Stimulated activated CD8-positive, alpha-beta memory T cell treated with anti-CD3 and anti-CD28 coated beads, Interleukin-7, amount 100 ng/mL, for 1 hour (primary cell): Measurements from ENCODE around the gene CCDC154.
"Not testable (repeated sequence)": the region's sequence is repeated elsewhere in the genome, so short reads cannot be mapped to it uniquely, and the experiment has no call there.

ENCODE experiments used
- DNase-seq, 2 donors: peaks; one replicate each; pipeline ENCODE4 v3.0.0-alpha.2; 2020; ENCODE audit warnings: low read depth in 2 of 2

Gene CCDC154

GRCh38 chr16:1474082-1474795 is 29.9 kb upstream of the CCDC154 start:
- no peak for DNase-seq

GRCh38 chr16:1472974-1473373 is 28.6 kb upstream of the CCDC154 start:
- DNase-seq, result no peak

- DNase-seq, result no peak
Observed at GRCh38 chr16:1471569-1472194, 27.3 kb upstream of the CCDC154 start.

GRCh38 chr16:1470481-1471251 is 26.3 kb upstream of the CCDC154 start:
- no peak for DNase-seq

- no peak for DNase-seq
Observed at GRCh38 chr16:1469693-1470201, 25.4 kb upstream of the CCDC154 start.

GRCh38 chr16:1469141-1469540 is 24.8 kb upstream of the CCDC154 start:
- DNase-seq, result not testable (repeated sequence)

GRCh38 chr16:1468426-1468810 is 24.1 kb upstream of the CCDC154 start:
- no peak for DNase-seq

- DNase-seq, result no peak
Observed at GRCh38 chr16:1466968-1467521, 22.7 kb upstream of the CCDC154 start.

- no peak for DNase-seq
Observed at GRCh38 chr16:1466054-1466453, 21.7 kb upstream of the CCDC154 start.

GRCh38 chr16:1465567-1465915 is 21.2 kb upstream of the CCDC154 start:
- DNase-seq, result no peak

- DNase-seq, result no peak
Observed at GRCh38 chr16:1464894-1465566, 20.7 kb upstream of the CCDC154 start.

- DNase-seq, result no peak
Observed at GRCh38 chr16:1464196-1464893, 20.0 kb upstream of the CCDC154 start.

- DNase-seq, result no peak
Observed at GRCh38 chr16:1461146-1461545, 16.8 kb upstream of the CCDC154 start.

- DNase-seq, result no peak
Observed at GRCh38 chr16:1460602-1461138, 16.3 kb upstream of the CCDC154 start.

GRCh38 chr16:1459967-1460366 is 15.6 kb upstream of the CCDC154 start:
- no peak for DNase-seq

GRCh38 chr16:1458977-1459341 is 14.6 kb upstream of the CCDC154 start:
- DNase-seq, result no peak

GRCh38 chr16:1458336-1458976 is 14.1 kb upstream of the CCDC154 start:
- no peak for DNase-seq

GRCh38 chr16:1457489-1458245 is 13.3 kb upstream of the CCDC154 start:
- no peak for DNase-seq

- DNase-seq, result no peak
Observed at GRCh38 chr16:1456951-1457350, 12.6 kb upstream of the CCDC154 start.
